ENCODE measurements around the gene VRK1. TPM values are rescaled to one million over a fixed set of nuclear protein-coding genes. Genes with fewer than 3 reads are reported as not detected.

Gene VRK1
- total RNA-seq, 5 donors from 2014 or later (not counting 1 experiment from before 2014, with no cell fraction given): 24.4 to 34.5 (median 29.4) TPM

DNA sequence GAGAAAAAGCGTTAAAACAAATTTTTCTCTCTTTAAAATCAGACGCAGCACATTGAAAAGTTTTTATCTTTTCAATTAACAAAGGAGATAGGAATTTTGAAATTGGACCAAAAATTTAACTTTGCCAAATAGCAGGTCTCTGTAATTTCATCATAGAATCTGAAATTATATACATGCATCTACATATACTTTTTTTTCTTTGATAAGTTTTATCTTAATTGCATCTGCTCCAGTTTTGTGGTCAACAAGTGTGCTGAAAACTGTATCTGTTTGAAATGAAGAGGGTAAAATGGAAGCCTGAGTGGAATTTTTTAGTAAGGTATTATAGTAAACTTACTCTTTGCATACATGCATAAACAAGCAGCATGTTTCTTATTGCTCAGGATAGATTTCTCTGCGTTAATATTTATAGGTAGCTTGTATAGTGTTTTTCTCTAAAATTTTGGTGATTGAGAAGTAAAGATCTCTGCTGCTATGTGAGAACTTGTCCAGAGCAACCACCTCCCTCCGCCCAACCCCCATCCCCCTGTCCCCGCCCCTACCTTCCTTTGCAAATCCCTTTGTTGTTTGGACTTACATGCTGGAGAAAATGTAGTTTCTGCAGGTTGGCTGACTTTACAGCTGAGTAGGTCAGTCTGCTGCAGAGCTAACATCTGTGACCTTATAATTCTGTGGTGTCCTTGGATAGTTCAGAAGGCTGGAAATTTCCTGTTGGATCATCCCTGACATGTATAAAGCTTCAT lies 64.6 kb downstream of the VRK1 start:
- Mint-ChIP-seq H3K4me3 (no peak overlapping the region), H3K4me1 (peaks cover 0 to 2% (median 0%) of the 10 kb centered on the region in 3 donors), H3K9me3 (peaks cover 0 to 4% (median 0%) of the 10 kb centered on the region in 3 donors), H3K36me3 (peaks cover 77% of the 10 kb centered on the region), H3K27me3 (no peaks in the 10 kb centered on the region), H3K27ac (no peak overlapping the region)
- no peak for ATAC-seq (replicated peaks in 1 of 4)
- ChIA-PET CTCF (interaction anchor here in 1 of 2 donors (1.2 to 1.4 kb wide), 2 partner anchors 9 to 20 kb away, joined by 3 to 7 read pairs; no protein-coding TSS in a partner anchor), POLR2A (no interaction called here)
- WGBS (ENCODE audit: insufficient coverage): no CpG with 5 or more reads among the region's 5 CpGs
- no peak overlapping the region for H3K27ac ChIP-seq (ENCODE audit: low read length)
- no peaks in the 10 kb centered on the region for H3K27me3 ChIP-seq (replicated peaks in 1 of 2; ENCODE audit: control insufficient read depth in 2 of 2, extremely low read depth in 1 of 2, insufficient read depth in 2 of 2, low read length in 1 of 2)
- DNase-seq: no peak
- no peaks in the 10 kb centered on the region for H3K9me3 ChIP-seq
- H3K4me3 ChIP-seq (ENCODE audit: control insufficient read depth in 1 of 2, extremely low read depth in 1 of 2, low read length in 1 of 2): no peak overlapping the region
- H3K36me3 ChIP-seq (ENCODE audit: control insufficient read depth in 2 of 2, extremely low read depth in 1 of 2, insufficient read depth in 1 of 2, low read length in 1 of 2): peaks cover 0 to 13% of the 10 kb centered on the region in 2 donors
- no peaks in the 10 kb centered on the region for H3K4me1 ChIP-seq (ENCODE audit: control insufficient read depth in 1 of 2, extremely low read depth in 1 of 2, insufficient read depth in 2 of 2, low read length in 2 of 2)

DNA sequence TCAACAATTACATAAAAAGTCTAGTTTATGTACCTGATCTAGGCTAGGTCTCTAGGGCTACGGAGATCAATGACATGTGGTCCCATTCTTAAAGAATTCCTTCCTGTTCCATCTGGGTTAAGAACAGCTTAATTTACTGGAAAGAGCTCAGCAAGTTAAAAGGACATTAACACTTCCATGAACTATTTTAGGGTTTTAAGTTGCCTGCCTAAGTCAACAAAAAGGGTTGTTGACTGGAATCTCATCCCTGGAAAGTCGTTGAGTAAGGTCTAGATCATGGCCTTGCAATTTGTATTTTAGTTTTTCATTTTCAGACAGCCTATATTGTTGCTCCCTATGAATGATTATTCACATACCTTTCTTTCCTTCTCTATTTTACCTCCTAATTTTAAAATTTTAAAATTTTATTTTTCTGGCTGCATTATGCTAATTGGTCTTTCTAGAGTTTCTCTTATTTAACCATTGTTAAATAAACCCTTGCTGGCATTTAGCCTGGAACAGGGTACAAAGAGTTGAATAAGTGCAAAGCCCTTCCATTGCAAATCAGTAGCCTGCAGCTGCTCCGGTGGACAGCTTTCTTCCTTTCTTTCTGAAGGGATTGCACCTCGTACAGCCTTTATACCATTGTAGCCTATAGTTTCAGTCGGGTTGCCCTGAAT lies 66.3 kb downstream of the VRK1 start:
- Histone ChIP-seq H3K36me3 (ENCODE audit: control insufficient read depth in 2 of 2, extremely low read depth in 1 of 2, insufficient read depth in 1 of 2, low read length in 1 of 2) (peaks cover 0 to 4% of the 10 kb centered on the region in 2 donors), H3K27me3 (replicated peaks in 1 of 2; ENCODE audit: control insufficient read depth in 2 of 2, extremely low read depth in 1 of 2, insufficient read depth in 2 of 2, low read length in 1 of 2) (no peaks in the 10 kb centered on the region), H3K9me3 (no peaks in the 10 kb centered on the region), H3K4me1 (ENCODE audit: control insufficient read depth in 1 of 2, extremely low read depth in 1 of 2, insufficient read depth in 2 of 2, low read length in 2 of 2) (no peaks in the 10 kb centered on the region), H3K4me3 (ENCODE audit: control insufficient read depth in 1 of 2, extremely low read depth in 1 of 2, low read length in 1 of 2) (no peak overlapping the region), H3K27ac (ENCODE audit: low read length) (no peak overlapping the region)
- WGBS (ENCODE audit: insufficient coverage): 100% methylated on average over 1 of the region's 5 CpGs
- ChIA-PET POLR2A (no interaction called here), CTCF (interaction anchor here (1.1 to 1.4 kb wide), 3 partner anchors 10 to 21 kb away, joined by 3 to 6 read pairs (median 3); no protein-coding TSS in a partner anchor)
- H3K36me3 Mint-ChIP-seq: peaks cover 66% of the 10 kb centered on the region
- ATAC-seq (replicated peaks in 1 of 4) (no peak), DNase-seq (no peak)
- peaks cover 0 to 4% (median 0%) of the 10 kb centered on the region in 3 donors for H3K9me3 Mint-ChIP-seq
- peaks cover 0 to 2% (median 0%) of the 10 kb centered on the region in 3 donors for H3K4me1 Mint-ChIP-seq
- no peak overlapping the region for H3K27ac Mint-ChIP-seq
- H3K27me3 Mint-ChIP-seq: no peaks in the 10 kb centered on the region
- no peak overlapping the region for H3K4me3 Mint-ChIP-seq

DNA sequence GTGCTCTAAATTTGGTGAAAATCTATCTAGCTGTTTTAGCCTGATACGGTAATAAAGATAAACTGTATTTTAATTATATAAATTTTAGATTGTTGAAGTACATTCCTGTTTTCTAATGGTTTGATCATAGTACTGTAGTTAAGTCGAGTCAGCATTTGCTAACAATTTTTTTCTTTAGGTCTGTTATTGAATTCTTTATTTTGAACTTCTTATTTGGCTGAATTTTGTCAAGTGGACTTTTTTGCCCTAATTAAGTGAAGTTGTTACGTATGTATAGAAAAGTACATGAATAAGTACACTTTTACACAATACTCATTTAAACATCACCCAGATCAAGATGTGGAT lies 66.8 kb downstream of the VRK1 start:
- Mint-ChIP-seq H3K27me3 (no peaks in the 10 kb centered on the region), H3K4me3 (no peak overlapping the region), H3K27ac (no peak overlapping the region), H3K4me1 (peaks cover 0 to 2% (median 0%) of the 10 kb centered on the region in 3 donors), H3K36me3 (peaks cover 63% of the 10 kb centered on the region), H3K9me3 (peaks cover 0 to 4% (median 0%) of the 10 kb centered on the region in 3 donors)
- Histone ChIP-seq H3K4me1 (ENCODE audit: control insufficient read depth in 1 of 2, extremely low read depth in 1 of 2, insufficient read depth in 2 of 2, low read length in 2 of 2) (no peaks in the 10 kb centered on the region), H3K36me3 (ENCODE audit: control insufficient read depth in 2 of 2, extremely low read depth in 1 of 2, insufficient read depth in 1 of 2, low read length in 1 of 2) (peaks cover 0 to 4% of the 10 kb centered on the region in 2 donors), H3K9me3 (no peaks in the 10 kb centered on the region), H3K27me3 (replicated peaks in 1 of 2; ENCODE audit: control insufficient read depth in 2 of 2, extremely low read depth in 1 of 2, insufficient read depth in 2 of 2, low read length in 1 of 2) (no peaks in the 10 kb centered on the region), H3K27ac (ENCODE audit: low read length) (no peak overlapping the region), H3K4me3 (ENCODE audit: control insufficient read depth in 1 of 2, extremely low read depth in 1 of 2, low read length in 1 of 2) (no peak overlapping the region)
- no peak for ATAC-seq (replicated peaks in 1 of 4)
- WGBS (ENCODE audit: insufficient coverage): no CpG with 5 or more reads among the region's 3 CpGs
- ChIA-PET POLR2A (no interaction called here), CTCF (interaction anchor here (1.1 to 1.2 kb wide), 2 partner anchors 11 kb away, joined by 3 to 6 read pairs; no protein-coding TSS in a partner anchor)
- no peak for DNase-seq

DNA sequence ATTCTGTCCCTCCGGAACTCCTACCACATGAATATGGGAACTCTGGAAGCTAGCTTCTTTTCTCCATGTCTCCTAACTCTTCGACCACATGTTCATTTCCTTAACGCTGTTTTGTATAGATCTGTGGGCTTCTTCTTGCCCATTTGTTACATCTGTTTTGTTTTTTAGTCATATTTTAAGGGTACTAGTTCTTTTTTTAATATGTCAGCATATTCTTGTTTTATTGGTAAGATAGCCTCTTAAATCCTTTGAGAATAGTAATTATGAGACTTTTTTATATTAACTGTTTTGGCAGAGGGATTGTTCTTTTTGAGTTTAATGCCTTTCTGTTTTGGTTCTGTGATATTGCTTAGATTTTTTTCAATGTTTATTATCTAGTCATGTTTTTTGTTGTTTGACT lies 70.5 kb downstream of the VRK1 start:
- Mint-ChIP-seq H3K27ac (no peak overlapping the region), H3K36me3 (peaks cover 59% of the 10 kb centered on the region), H3K27me3 (no peaks in the 10 kb centered on the region), H3K4me1 (no peaks in the 10 kb centered on the region), H3K4me3 (no peak overlapping the region), H3K9me3 (peaks cover 0 to 4% (median 0%) of the 10 kb centered on the region in 3 donors)
- CTCF ChIA-PET: interaction anchor here in 1 of 2 donors (1.9 kb wide), 1 partner anchor 14 kb away, joined by 5 read pairs; no protein-coding TSS in a partner anchor
- Histone ChIP-seq H3K4me1 (ENCODE audit: control insufficient read depth in 1 of 2, extremely low read depth in 1 of 2, insufficient read depth in 2 of 2, low read length in 2 of 2) (no peaks in the 10 kb centered on the region), H3K36me3 (ENCODE audit: control insufficient read depth in 2 of 2, extremely low read depth in 1 of 2, insufficient read depth in 1 of 2, low read length in 1 of 2) (no peaks in the 10 kb centered on the region), H3K9me3 (no peaks in the 10 kb centered on the region), H3K27ac (ENCODE audit: low read length) (no peak overlapping the region), H3K27me3 (replicated peaks in 1 of 2; ENCODE audit: control insufficient read depth in 2 of 2, extremely low read depth in 1 of 2, insufficient read depth in 2 of 2, low read length in 1 of 2) (no peaks in the 10 kb centered on the region), H3K4me3 (ENCODE audit: control insufficient read depth in 1 of 2, extremely low read depth in 1 of 2, low read length in 1 of 2) (no peak overlapping the region)
- DNase-seq (no peak), ATAC-seq (replicated peaks in 1 of 4) (no peak)
- POLR2A ChIA-PET: interaction anchor here in 1 of 2 donors (0.6 kb wide), 1 partner anchor 11 kb away, joined by 3 read pairs; no protein-coding TSS in a partner anchor
- WGBS (ENCODE audit: insufficient coverage): no CpG with 5 or more reads among the region's 3 CpGs

DNA sequence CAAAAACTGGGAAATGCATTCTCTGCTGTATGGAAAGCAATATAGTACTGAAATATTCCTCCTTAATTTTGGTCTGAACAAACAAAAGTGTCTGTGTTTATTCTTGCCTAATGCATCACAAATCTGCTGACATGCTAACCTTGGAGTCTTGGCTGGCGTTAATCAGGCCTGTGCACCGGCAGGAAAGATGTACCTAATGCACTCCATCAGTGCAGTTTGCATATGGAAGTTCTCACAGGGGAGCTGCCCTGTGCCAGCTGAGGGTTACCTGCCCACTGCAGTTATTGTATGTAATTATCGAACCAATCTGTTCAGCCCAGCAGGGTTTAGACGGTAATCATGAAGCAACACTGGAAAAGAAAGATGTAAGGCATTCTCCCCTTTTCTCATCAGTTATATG lies 76.9 kb downstream of the VRK1 start:
- DNase-seq (no peak), ATAC-seq (replicated peaks in 1 of 4) (no peak)
- H3K4me3 Mint-ChIP-seq: no peak overlapping the region
- H3K4me1 Mint-ChIP-seq: no peaks in the 10 kb centered on the region
- CTCF ChIA-PET: no interaction called here
- no peaks in the 10 kb centered on the region for H3K9me3 Mint-ChIP-seq
- no peaks in the 10 kb centered on the region for H3K27me3 Mint-ChIP-seq
- POLR2A ChIA-PET: no interaction called here
- 97% methylated on average over 2 of the region's 4 CpGs for WGBS (ENCODE audit: insufficient coverage)
- no peak overlapping the region for H3K27ac Mint-ChIP-seq
- peaks cover 54% of the 10 kb centered on the region for H3K36me3 Mint-ChIP-seq
- Histone ChIP-seq H3K4me3 (ENCODE audit: control insufficient read depth in 1 of 2, extremely low read depth in 1 of 2, low read length in 1 of 2) (no peak overlapping the region), H3K4me1 (ENCODE audit: control insufficient read depth in 1 of 2, extremely low read depth in 1 of 2, insufficient read depth in 2 of 2, low read length in 2 of 2) (no peaks in the 10 kb centered on the region), H3K27me3 (replicated peaks in 1 of 2; ENCODE audit: control insufficient read depth in 2 of 2, extremely low read depth in 1 of 2, insufficient read depth in 2 of 2, low read length in 1 of 2) (no peaks in the 10 kb centered on the region), H3K9me3 (no peaks in the 10 kb centered on the region), H3K27ac (ENCODE audit: low read length) (no peak overlapping the region), H3K36me3 (ENCODE audit: control insufficient read depth in 2 of 2, extremely low read depth in 1 of 2, insufficient read depth in 1 of 2, low read length in 1 of 2) (peaks cover 0 to 8% of the 10 kb centered on the region in 2 donors)

DNA sequence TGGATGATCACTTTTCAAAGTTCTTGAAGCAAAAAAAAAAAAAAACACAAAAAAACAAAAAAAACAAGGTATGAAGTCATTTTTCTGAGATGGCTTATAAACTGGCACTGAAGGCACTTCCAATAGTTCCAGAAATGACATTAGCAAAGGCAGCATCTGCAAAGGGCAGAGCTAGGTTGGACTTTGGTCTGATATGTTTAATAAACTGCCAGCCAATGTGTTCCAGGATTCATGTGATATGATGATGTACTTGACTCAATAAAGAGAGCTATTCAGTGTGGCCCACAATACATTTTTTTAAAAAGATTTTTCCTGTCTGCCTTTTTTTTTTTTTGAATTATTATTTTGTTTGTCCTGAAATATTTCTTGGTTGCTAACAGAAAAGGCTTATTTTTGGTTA lies 79.6 kb downstream of the VRK1 start:
- POLR2A ChIA-PET: no interaction called here
- no peaks in the 10 kb centered on the region for H3K4me1 ChIP-seq (ENCODE audit: control insufficient read depth in 1 of 2, extremely low read depth in 1 of 2, insufficient read depth in 2 of 2, low read length in 2 of 2)
- no peak overlapping the region for H3K27ac ChIP-seq (ENCODE audit: low read length)
- CTCF ChIA-PET: interaction anchor here in 1 of 2 donors (0.7 kb wide), 2 partner anchors 1021 to 1293 kb away, joined by 4 to 8 read pairs; no protein-coding TSS in a partner anchor
- ATAC-seq (replicated peaks in 1 of 4): no peak
- H3K9me3 Mint-ChIP-seq: no peaks in the 10 kb centered on the region
- H3K36me3 ChIP-seq (ENCODE audit: control insufficient read depth in 2 of 2, extremely low read depth in 1 of 2, insufficient read depth in 1 of 2, low read length in 1 of 2): peaks cover 0 to 10% of the 10 kb centered on the region in 2 donors
- DNase-seq: no peak
- H3K27me3 ChIP-seq (replicated peaks in 1 of 2; ENCODE audit: control insufficient read depth in 2 of 2, extremely low read depth in 1 of 2, insufficient read depth in 2 of 2, low read length in 1 of 2): no peaks in the 10 kb centered on the region
- peaks cover 58% of the 10 kb centered on the region for H3K36me3 Mint-ChIP-seq
- H3K4me3 Mint-ChIP-seq: no peak overlapping the region
- no peak overlapping the region for H3K27ac Mint-ChIP-seq
- no peaks in the 10 kb centered on the region for H3K4me1 Mint-ChIP-seq
- H3K27me3 Mint-ChIP-seq: no peaks in the 10 kb centered on the region
- H3K4me3 ChIP-seq (ENCODE audit: control insufficient read depth in 1 of 2, extremely low read depth in 1 of 2, low read length in 1 of 2): no peak overlapping the region
- H3K9me3 ChIP-seq: no peaks in the 10 kb centered on the region
